Stimulated activated CD4-positive, alpha-beta T cell treated with anti-CD3 and anti-CD28 coated beads, Interleukin-2, amount 100 ng/mL, for 48 hours (primary cell): ENCODE results near the gene MRPS16.

ENCODE experiments used
- DNase-seq, 2 donors: peaks; one replicate each; pipeline ENCODE4 v3.0.0-alpha.2; 2020

Gene MRPS16

DNA sequence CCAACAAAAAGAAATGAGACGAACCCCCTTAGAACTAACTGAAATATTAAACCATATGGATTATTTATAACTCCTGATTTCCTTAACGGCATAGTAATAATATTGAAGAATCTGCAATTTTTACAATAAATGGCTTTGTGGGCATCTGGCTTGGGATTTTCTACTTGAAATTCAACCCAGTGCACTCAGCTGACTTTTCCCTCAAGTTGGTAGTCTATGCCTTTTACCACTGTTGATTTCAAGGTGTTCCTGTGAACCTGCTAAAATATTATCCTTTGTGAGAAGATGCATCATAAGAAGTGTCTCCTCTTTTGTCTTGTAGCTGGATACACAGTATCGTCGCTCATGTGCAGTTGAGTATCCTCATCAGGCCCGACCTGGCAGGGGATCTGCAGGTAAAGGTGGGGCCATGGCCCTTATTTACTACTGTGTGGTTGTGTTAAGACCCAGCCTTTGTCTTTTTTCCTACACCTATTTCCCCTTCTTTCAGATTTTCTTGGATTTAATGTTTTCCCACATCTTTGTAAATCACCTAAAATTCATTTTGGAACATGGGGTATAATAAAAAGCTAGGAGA, 13.4 kb downstream of the MRPS16 start:
- no peak for DNase-seq

DNA sequence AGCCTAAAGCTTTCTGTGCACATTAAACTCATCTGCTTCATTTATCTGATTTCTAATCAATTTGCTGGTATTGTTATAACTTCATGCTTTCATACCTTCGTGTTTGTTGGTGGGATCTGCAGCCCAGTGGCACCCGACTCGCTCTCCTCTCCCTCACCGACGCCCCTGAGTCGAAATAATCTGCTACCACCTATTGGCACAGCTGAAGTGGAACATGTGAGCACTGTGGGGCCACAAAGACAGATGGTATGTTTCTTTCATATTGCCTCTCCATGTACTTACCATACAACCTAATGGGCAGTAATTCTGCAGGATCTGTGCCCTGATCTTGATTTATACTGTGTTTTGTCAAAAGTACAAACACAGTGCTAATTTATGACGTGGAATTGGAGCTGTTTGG, 17.7 kb downstream of the MRPS16 start:
- DNase-seq = no peak

DNA sequence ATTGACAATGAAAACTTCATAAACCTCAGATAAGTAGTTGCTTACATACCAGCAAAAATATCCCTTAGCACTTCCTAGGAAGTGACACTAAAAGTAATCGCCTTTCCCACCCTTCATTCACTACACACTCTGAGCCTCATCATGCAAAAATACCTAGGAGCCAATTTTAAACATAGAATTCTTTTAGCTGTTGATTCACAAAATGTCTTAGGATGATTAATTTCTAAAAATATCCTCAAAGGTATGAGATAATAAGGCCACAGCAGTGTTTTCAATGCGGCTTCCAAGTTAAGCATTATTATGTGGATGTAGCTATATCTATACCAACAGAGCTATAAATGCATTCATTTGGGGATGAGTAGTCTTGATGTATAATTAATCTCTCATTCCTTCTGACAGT, 18.6 kb downstream of the MRPS16 start:
- DNase-seq = no peak

DNA sequence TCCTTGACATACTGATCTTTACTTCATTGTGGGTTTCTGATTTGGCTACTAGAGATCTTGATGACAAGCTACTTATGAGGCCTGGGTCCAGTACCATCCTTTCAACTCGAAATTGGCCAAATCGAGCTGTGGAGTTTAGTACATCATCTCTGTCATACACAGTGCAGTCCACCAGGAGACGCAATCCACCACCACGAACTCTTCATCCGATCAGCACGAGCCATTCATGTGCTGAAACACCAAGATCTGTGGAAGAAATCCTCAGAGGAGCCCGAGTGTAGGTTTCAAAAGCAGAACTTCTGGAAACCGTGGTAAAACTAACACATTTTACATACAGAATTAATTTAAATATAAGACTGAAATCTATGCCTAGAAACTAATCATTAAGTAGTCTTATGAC, 19.6 kb downstream of the MRPS16 start:
- DNase-seq = no peak

DNA sequence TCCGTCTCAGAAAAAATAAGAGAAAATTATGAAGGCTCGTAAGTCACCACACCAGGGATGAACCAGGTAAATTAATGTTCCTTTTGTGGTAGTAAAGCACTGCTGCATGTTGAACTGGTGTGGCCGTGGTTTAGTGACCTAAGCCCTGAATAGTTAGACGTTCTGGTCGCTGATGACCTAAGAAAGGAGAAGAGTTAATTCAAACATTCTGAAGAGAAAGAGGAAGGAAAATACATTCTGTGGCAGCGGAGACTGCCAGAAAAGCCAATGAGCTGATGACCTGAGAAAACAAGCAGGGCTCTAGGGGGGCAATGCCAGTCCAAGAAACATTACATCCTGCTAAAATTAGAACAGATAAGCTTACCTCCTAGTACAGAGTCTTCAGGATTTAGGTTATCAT, 22.9 kb downstream of the MRPS16 start:
- no peak for DNase-seq

DNA sequence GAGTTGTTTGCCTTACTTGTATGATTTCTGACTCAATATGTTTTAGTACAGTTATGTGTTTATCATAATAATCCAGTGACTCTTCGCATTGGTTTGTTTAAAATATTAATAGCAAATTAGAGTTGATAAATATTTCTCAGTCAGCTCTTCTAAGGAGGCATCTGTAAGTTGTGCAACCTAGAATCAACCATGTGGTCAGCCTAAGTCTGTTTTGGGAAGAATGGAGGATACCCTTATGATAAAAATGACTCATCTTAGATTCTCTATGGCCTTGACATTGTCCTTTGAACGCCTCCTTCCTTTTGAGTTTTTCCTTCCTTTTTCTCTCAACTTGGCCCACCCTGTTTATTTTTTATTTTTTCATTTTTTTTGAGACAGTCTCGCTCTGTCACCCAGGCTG, 24.2 kb downstream of the MRPS16 start:
- DNase-seq = no peak

DNA sequence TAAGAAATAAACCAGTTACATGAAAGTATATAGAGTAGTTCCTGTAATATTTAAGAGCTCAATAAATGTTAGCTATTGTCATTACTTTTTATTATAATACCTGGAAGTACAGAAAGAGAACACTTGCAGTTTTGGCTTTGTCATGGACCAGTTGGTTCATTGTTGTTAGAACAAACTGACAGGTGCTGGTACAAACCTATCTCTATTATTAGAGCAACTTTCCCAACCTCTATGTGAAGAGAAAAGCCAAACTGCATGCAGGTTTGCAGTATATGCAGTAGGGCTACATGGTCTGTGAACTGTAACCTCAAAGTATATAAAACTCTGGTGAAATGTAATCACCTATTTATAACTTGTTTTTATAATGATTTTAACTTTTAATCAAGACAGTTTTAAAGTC, 25.8 kb downstream of the MRPS16 start:
- no peak for DNase-seq

DNA sequence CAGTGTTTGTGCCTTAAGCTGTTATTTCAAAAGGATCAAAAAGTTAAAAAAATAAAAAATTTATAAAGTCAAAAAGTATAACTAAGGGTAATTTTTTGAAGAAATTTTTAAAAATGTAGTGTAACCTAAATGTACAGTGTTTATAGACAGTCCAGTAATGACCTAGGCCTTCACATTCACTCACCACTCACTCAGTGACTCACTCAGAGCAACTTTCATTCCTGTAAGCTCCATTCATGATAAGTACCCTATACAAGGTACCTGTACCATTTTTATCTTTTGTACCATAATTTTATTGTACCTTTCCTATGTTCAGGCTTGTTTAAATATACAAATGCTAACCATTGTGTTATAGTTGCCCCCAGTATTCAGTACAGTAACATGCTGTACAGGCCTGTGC, 26.9 kb downstream of the MRPS16 start:
- no peak for DNase-seq

DNA sequence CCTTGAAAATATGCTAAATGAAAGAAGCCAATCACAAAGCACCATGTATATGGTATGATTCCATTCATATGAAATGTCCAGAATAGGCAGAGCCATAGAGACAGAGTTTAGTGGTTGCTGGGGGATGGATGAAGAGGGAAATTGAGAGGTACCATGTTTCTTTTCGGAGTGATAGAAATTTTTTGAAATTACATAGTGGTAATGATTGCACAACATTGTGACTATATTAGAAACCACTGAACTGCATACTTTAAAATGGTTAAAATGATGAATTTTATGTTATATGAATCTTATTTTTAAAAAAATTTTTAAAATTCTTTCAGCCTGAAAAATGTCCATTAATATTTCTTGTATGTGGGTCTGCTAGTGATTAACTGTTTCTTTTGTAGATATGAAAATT, 31.5 kb downstream of the MRPS16 start:
- no peak for DNase-seq

DNA sequence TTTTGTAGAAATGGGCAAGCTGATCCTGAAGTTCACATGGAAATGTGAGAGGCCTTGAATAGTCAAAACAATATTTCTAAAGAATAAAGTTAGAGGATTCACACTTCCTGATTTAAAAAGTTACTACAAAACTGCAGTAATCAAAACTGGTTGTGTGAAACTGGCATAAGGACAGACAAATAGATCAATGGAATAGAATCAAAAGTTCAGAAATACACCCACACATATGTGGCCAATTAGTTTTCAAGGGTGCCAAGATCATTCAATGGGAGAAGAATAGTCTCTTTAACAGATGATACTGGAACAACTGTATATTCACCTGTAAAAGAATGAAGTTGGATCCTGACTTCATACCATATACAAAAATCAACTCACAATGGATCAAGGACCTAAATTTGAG, 33.1 kb downstream of the MRPS16 start:
- DNase-seq = no peak

DNA sequence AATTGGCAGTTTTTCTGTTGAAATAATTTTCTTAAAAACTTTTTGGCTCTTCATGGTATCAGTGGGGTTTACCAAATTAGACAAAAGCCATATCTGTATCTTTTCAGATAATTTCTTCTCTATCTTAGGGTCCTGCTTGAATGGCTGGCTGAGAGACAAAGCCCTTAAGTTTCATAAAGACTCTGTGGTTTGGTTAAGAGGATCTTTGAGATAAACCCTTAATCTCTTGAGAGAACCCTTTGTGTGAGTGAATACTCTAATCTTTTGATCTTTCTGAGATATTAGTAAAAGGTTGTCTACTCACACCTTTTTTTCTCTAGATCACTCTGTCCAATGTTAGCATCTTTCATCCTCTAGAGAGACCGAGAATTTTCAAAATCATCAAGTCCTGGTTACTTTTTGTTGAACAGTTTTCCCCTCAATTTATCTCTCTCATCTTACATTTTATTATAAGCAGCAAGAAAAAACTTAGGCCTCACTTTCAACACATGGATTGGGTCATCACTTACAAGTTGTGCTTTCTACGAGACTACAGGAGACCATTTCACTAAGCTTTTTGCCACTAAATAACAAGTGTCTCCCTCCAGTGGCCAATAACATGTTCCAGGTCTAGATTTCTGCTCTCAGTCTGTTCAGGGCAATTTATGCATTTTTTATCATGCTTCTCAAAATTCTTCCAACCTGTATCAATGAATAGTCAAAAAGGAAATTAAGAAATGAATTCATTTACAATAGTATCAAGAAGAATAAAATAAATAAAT, 33.8 kb downstream of the MRPS16 start:
- no peak for DNase-seq

DNA sequence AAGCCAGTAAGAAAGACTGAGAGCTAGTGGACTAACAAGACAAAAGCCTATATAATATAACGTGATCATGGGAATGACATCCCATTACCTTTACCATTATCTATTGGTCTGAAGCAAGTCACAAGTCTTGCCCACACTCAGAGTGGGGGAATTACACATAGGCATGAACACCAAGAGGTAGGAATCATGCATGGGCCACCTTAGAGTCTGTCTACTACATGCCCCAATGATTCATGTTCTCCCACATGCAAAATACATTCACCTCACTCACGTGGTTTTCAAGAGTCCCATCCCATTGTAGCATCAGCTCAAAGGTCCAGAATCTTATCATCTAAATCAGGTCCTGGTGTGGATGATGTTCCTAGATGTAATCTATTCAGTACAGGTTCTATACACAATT, 34.8 kb downstream of the MRPS16 start:
- no peak for DNase-seq

DNA sequence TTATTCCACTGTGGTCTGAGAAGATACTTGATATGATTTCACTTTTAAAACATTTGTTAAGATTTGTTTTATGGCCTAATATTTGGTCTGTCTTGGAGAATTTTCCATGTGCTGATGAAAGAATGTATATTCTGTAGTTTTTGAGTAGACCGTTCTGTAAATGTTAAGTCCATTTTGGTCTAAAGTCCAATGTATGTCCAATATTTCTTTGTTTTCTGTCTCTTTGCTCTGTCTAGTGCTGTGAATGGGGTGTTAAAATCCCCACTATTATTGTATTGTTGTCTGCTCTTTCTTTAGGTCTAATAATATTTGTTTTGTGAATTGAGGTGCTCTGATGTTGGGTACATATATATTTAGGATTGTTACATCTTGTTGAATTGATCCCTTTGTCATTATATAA, 36.7 kb downstream of the MRPS16 start:
- DNase-seq = no peak

DNA sequence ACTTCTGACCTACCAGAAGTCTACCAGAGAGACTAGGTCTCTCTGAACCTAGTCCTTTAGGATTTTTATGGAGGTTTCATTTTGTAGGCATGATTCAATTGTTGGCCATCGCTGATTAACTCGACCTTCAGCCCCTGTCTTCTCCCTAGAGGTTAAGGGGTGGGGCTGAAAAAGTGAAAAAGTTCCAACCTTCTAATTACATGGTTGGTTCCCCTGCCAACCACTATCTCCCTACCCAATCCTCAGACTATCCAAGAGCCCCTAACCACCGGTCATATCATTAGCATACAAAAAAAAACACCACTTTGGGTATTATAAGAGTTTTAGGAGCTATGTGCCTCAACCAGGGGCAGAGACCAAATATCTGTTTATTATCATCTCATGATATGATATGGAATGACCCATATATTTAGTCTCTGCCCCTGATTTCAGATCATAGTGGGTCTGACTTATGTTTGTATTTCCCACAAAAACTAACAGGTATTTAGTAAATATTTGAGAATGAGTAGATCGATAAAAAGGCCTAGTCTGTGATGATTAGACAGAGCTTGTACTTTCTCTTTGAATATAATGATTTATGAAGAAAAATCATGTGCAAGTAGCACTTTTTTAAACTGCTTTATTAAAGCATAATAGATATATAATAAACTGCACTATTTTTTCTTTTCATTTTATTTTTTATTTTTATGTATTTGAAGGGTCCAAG, 41.2 kb downstream of the MRPS16 start:
- DNase-seq = no peak

DNA sequence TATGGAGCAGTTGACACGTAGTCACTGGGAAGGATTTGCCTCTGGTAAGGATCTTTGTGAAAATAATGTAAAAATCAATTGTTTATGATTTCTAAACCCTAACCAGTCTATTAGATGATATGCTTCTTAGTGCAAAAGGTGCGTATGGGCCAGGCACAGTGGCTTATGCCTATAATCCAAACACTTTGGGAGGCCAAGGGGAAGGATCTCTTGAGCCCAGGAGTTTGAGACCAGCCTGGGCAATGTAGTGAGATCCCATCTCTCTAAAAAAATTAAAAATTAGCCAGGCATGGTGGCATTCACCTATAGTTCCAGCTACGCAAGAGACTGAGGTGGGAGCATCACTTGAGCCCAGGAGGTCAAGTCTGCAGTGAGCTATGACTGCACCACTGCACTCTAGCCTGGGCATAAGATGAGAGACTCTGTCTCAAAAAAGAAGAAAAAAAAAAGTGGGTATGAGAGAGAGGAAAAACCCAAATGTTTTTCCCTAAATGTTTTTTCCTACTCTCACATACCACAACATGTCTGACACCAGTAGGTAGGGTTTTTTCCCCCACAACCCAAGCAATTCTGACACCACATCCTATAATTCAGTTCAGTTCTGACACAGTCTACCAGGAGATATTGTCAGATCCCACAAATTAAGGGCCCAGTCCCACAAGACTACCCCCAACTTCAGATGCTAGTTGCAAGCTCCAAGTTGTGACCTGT, 41.9 kb downstream of the MRPS16 start:
- DNase-seq = no peak

DNA sequence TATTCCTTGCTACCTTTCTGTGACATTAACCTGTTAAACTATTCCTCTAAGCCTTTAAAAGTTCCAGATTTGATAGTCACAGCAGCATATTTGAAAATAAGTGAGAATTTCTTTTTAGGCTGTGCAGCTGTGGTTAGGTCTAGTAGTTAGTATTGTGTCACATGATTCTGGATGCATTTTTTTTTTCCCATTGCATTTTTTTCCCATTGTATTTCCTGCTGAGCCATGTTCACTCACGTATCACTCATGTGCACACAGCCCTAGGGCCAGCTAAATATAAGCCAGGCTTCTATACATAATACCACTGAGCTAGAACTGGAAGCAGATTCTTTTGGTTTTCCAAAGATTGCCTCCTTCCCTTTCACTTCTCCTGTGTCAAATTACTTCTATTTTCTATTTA, 42.7 kb downstream of the MRPS16 start:
- DNase-seq = no peak

DNA sequence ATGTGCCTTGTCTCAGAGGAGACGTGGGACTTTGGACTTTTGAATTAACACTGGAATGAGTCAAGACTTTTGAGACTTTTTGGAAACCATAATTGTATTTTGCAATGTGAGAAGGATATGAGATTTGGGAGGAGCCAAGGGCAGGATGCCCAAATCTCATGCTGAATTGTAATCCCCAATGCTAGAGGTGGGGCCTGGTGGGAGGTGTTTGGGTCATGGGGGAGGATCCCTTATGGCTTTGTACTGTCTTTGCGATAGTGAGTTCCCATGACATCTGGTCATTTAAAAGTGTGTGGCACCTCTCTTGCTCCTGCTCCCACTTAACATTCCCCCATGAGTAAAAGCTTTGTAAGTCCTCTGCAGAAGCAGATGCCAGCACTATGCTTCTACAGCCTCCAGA, 44.6 kb downstream of the MRPS16 start:
- no peak for DNase-seq

DNA sequence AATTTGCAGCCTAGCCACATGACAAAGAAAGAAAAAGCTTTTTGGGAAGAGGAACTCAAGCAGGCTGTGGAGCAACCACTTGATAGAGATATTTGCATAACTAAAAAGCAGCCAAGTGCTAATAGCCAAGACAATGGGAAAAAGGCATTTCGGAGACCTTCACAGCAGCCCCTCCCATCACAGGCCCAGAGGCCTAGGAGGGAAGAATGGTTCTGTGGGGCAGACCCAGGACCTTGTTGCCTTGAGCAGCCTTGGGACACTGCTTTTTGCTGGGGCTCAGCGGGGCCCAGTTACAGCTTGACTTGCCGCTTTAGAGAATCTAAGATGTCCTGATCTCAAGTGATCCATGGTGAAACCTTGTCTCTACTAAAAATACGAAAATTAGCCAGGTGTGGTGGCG, 46.1 kb downstream of the MRPS16 start:
- no peak for DNase-seq

DNA sequence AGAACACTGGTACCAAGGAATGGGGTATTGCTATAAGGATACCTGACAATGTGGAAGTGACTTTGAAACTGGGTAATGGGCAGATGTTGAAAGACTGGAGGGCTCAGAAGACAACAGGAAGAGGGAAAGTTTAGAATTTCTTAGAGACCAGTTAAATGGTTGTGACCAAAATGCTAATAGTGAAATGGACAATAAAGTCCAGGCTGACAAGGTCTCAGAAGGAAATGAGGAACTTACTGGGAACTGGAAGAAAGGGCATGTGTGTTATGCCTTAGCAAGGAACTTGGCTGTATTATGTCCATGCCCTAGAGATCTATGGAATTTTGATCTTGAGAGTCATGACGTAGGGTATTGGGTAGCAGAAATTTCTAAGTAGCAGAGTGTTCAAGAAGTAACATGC, 46.6 kb downstream of the MRPS16 start:
- no peak for DNase-seq

DNA sequence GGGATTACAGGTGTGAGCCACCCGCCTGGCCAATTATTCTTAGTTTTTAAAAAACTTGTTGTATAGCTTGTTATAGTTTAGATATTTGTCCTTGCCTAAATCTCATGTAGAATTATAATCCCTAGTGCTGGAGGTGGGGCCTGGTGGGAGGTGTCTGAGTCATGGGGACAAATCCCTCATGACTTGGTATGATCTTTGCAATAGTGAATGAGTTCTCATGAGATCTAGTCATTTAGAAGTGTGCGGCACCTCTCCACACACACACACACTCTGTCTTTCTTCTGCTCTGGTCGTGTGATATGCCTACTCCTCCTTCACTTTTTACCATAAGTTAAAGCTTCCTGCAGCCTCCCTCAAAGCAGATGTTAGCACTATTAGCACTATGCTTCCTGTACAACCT, 47.4 kb downstream of the MRPS16 start:
- no peak for DNase-seq
